Stomach smooth muscle (tissue), 2 donors: Measurements from ENCODE around the gene ALAD.
"Not testable (repeated sequence)": the region's sequence is repeated elsewhere in the genome, so short reads cannot be mapped to it uniquely, and the experiment has no call there.

Experiments used
- H3K27ac ChIP-seq: one replicate; pipeline ENCODE4 v1.7.0; 2013; ENCODE audit warnings: mild to moderate bottlenecking, low read length, inconsistent platforms
- H3K27me3 ChIP-seq, 2 donors: one replicate each; pipeline ENCODE4 v1.7.0; 2013; ENCODE audit warnings: low read length in 2 of 2; ENCODE audit not compliant: insufficient read depth in 2 of 2, control insufficient read depth in 1 of 2
- H3K36me3 ChIP-seq, 2 donors: one replicate each; pipeline ENCODE4 v1.7.0; 2013; ENCODE audit warnings: low read length in 2 of 2; ENCODE audit not compliant: control insufficient read depth in 2 of 2, insufficient read depth in 2 of 2
- H3K4me1 ChIP-seq: one replicate; pipeline ENCODE4 v1.7.0; 2013; ENCODE audit warnings: low read length; ENCODE audit not compliant: control insufficient read depth, insufficient read depth
- H3K4me3 ChIP-seq, 2 donors: one replicate each; pipeline ENCODE4 v1.7.0; 2013; ENCODE audit warnings: low read length in 2 of 2
- H3K9ac ChIP-seq, 2 donors: one replicate each; pipeline ENCODE4 v1.7.0; 2013; ENCODE audit warnings: low read length in 2 of 2, mild to moderate bottlenecking in 1 of 2
- H3K9me3 ChIP-seq, 2 donors: one replicate each; pipeline ENCODE4 v1.7.0; 2013; ENCODE audit warnings: low read length in 2 of 2; ENCODE audit not compliant: control insufficient read depth in 2 of 2
- donor health status: healthy.
- donor health status: Pancreatic carcinoma.

The ALAD gene

DNA sequence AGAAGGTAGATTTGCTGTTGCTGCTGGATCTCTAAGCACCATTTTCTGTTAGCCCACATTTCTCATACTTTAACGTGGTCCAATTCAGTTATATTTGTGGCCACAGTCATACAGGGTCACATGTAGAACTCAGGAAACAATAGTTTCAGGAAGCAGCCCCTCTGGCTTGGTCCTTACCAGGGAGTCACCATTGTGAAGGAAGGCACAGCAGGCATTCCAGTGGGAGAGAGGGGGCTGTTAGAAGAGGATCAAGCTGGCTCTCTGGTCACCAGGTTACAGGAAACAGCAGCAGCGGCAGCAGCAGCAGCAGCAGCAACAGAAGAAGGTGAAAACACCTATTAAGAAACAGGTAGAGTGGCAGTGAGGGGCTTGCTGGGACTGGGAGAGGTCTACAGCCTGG, 24.0 kb upstream of the ALAD start:
- no peak overlapping the region for H3K27ac ChIP-seq
- no peaks in the 10 kb centered on the region for H3K9me3 ChIP-seq
- H3K9ac ChIP-seq, result no peak overlapping the region
- H3K36me3 ChIP-seq, result no peaks in the 10 kb centered on the region
- no peak overlapping the region for H3K4me3 ChIP-seq
- H3K4me1 ChIP-seq, result no peaks in the 10 kb centered on the region
- peaks cover 2 to 6% of the 10 kb centered on the region in 2 donors for H3K27me3 ChIP-seq

- Histone ChIP-seq H3K27me3 (peaks cover 2 to 6% of the 10 kb centered on the region in 2 donors), H3K9me3 (no peaks in the 10 kb centered on the region), H3K36me3 (no peaks in the 10 kb centered on the region), H3K27ac (no peak overlapping the region), H3K4me1 (no peaks in the 10 kb centered on the region), H3K4me3 (no peak overlapping the region), H3K9ac (no peak overlapping the region)
Measured at GRCh38 chr9:113421726-113422125, 20.6 kb upstream of the ALAD start.

GRCh38 chr9:113417370-113417769, 16.3 kb upstream of the ALAD start:
- no peaks in the 10 kb centered on the region for H3K36me3 ChIP-seq
- no peaks in the 10 kb centered on the region for H3K27me3 ChIP-seq
- no peak overlapping the region for H3K27ac ChIP-seq
- H3K4me3 ChIP-seq, result no peak overlapping the region
- H3K9me3 ChIP-seq, result no peaks in the 10 kb centered on the region
- no peaks in the 10 kb centered on the region for H3K4me1 ChIP-seq
- H3K9ac ChIP-seq, result no peak overlapping the region

DNA sequence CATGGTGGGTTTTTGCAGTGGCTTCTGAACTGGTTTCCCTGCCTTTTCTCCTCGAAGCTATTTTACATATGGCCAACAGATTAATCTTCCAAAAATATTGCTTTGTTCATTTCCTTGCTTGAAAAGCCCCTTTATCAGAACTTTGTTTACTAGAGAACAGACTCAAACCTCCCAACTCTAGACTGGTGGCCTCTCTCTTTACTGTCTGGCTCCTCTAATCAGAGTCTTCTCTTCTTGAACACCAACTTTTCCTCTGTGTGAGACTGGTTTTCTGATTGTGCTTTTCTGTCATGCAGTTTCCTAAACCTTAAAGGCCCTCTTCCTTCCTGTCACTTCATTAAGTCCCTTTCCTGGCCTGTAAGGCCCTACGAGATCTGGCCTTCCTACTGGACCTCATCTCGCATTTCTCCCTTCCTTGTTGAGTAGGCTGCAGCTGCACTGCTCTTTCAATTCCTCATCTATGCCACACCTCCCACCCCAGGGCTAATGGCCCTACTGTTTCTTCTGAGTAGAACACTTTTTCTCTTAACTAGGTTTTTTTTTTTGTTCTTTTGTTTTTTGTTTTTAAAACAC, 15.2 kb upstream of the ALAD start:
- no peaks in the 10 kb centered on the region for H3K4me1 ChIP-seq
- no peak overlapping the region for H3K4me3 ChIP-seq
- no peak overlapping the region for H3K27ac ChIP-seq
- no peak overlapping the region for H3K9ac ChIP-seq
- no peaks in the 10 kb centered on the region for H3K9me3 ChIP-seq
- no peaks in the 10 kb centered on the region for H3K27me3 ChIP-seq
- H3K36me3 ChIP-seq, result no peaks in the 10 kb centered on the region

DNA sequence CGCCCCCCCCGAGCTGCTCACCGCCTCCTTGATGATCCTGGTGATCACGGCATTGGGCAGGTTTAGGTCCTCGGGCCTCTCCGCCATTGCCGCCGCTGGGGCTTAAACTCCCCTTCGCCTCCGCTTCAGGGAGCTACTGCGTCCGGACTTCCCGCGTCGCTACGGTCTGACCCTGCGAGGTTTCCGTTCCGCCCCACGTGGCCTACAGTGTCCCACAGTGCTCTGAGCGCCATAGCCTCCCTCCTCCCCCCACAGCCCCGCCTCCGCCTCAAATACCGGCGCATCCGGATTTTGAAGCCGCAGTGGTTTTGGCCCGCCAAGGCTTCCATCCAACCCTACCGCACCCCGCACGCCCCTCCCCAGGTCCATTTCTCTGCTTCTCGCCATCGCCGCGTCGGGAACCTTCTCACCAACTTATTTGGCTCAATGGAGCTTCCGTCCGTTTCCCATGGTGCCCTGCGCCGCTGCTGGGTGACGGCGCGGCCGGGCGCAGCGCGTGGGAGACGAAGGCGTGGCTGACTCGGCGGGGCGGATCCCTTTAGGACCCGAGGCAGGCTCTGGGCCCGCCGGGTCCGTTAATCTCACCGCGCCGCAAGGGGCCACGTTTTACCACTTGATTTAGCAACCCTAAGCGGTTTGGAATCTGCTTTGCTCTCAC, 9.3 kb upstream of the ALAD start, which contains the start of the genes C9orf43 and POLE3:
C9orf43 (plus strand) TSS at position 541 of the 658 bp plus-strand sequence. CDS start 2,747 bp downstream, outside the sequence.
POLE3 (minus strand) TSS at position 469 of the 658 bp plus-strand sequence; CDS start at position 87, 382 bp downstream.
- H3K27me3 ChIP-seq, result no peaks in the 10 kb centered on the region
- H3K9me3 ChIP-seq, result no peaks in the 10 kb centered on the region
- peaks cover 9 to 11% of the 10 kb centered on the region in 2 donors for H3K36me3 ChIP-seq
- peak within 1 kb of the TSS; percentile 95 for H3K27ac ChIP-seq
- peaks cover 10% of the 10 kb centered on the region for H3K4me1 ChIP-seq
- H3K4me3 ChIP-seq, result peak within 1 kb of the TSS; percentile 78 to 95
- H3K9ac ChIP-seq, result peak within 1 kb of the TSS; percentile 96 to 97

GRCh38 chr9:113409883-113410206, 8.8 kb upstream of the ALAD start:
- Histone ChIP-seq H3K4me1 (peaks cover 10% of the 10 kb centered on the region), H3K27me3 (no peaks in the 10 kb centered on the region), H3K4me3 (peak overlapping the region; percentile 78 to 95), H3K27ac (peak overlapping the region; percentile 95), H3K9me3 (no peaks in the 10 kb centered on the region), H3K9ac (peak overlapping the region; percentile 96 to 97), H3K36me3 (peaks cover 9 to 11% of the 10 kb centered on the region in 2 donors)

GRCh38 chr9:113409481-113409880, 8.4 kb upstream of the ALAD start:
- peak overlapping the region; percentile 96 to 97 for H3K9ac ChIP-seq
- peak overlapping the region; percentile 78 to 95 for H3K4me3 ChIP-seq
- no peaks in the 10 kb centered on the region for H3K27me3 ChIP-seq
- H3K27ac ChIP-seq, result peak overlapping the region; percentile 95
- H3K4me1 ChIP-seq, result peaks cover 10% of the 10 kb centered on the region
- H3K36me3 ChIP-seq, result peaks cover 9 to 11% of the 10 kb centered on the region in 2 donors
- H3K9me3 ChIP-seq, result no peaks in the 10 kb centered on the region

DNA sequence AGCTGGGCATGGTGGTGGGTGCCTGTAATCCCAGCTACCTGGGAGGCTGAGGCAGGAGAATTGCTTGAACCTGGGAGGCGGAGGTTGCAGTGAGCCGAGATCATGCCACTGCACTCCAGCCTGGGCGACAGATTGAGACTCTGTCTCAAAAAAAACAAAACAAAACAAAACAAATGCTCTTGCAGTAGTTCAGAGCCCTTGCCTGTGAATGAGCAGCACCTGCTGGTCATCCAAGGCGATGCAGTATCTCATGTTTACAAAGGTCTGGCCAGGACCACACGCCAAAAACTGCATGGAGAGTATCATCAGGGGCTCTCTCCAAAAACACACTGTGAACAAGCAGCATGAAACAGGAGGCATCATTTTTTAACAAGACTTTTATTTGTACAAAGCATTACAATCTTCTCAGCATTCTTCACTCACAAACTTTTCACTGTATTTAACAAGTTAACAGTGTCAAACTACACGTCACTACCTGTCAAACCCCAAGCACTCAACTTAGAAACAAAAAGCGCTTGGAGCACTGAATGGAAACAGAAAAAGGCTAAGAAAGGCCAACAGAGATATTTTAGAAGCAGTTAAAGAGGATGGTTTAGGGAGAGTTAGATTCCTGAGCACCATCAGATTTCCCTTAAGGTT, 5.9 kb upstream of the ALAD start:
- not testable (repeated sequence) for H3K27me3 ChIP-seq, H3K27ac ChIP-seq, H3K9me3 ChIP-seq, H3K4me3 ChIP-seq, H3K9ac ChIP-seq
- Histone ChIP-seq H3K4me1 (peaks cover 10% of the 10 kb centered on the region), H3K36me3 (peaks cover 9 to 11% of the 10 kb centered on the region in 2 donors)

GRCh38 chr9:113406353-113406752, 5.3 kb upstream of the ALAD start:
- H3K9me3 ChIP-seq, H3K27ac ChIP-seq, H3K9ac ChIP-seq, H3K4me3 ChIP-seq, H3K27me3 ChIP-seq: not testable (repeated sequence)
- peaks cover 9 to 11% of the 10 kb centered on the region in 2 donors for H3K36me3 ChIP-seq
- H3K4me1 ChIP-seq, result peaks cover 15% of the 10 kb centered on the region

DNA sequence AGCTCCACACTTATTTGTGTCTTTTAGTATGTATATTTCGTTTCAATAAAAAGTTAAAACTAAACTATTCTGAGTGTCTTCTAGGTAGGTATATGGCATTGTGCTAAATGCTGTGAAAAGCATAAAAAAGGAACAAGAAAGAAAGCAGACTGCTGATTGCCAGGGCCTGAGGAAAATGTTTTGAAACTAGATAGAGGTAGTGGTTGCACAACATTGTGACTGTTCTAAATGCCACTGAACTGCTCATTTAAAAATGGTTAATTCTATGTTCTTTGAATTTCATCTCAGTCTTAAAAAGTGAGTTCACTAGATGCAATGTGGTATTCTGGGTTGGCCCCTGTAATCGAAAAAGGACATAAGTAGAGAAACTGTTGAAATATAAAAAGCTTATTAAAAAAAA, 2.6 kb upstream of the ALAD start:
- no peaks in the 10 kb centered on the region for H3K27me3 ChIP-seq
- no peak overlapping the region for H3K4me3 ChIP-seq
- H3K4me1 ChIP-seq, result peaks cover 19% of the 10 kb centered on the region
- peaks cover 6 to 11% of the 10 kb centered on the region in 2 donors for H3K36me3 ChIP-seq
- H3K27ac ChIP-seq, result no peak overlapping the region
- H3K9ac ChIP-seq, result no peak overlapping the region
- no peaks in the 10 kb centered on the region for H3K9me3 ChIP-seq
